HepG2 (cell line): Measurements from ENCODE around the gene OR51A7. TPM values are rescaled to one million over a fixed set of nuclear protein-coding genes. Genes with fewer than 3 reads are reported as not detected.

ENCODE experiments used
- ATAC-seq: fragments of 200-7000 bp; cut with Tn5 transposase; 3 replicates; pipeline ENCODE4 v1.9.1; 2020; ENCODE audit warnings: mild to moderate bottlenecking, moderate library complexity
- BruUV-seq: library from RNA; stranded (reverse); fragments of 400-500 nt; replicated peaks from 2 replicates; lab custom pipeline; 2021; lab: Mats Ljungman, UMichigan
- CTCF ChIA-PET: fragments of 300-600 bp; formaldehyde crosslinking; extraction: SDS; loops from one replicate; lab custom pipeline; 2021; ENCODE audit warnings: low total read pairs, inconsistent platforms, low intra/inter-chr PET ratio; lab: Yijun Ruan, JAX
- POLR2A ChIA-PET: fragments of 350-600 bp; sonication (Branson Sonifier 250); formaldehyde crosslinking; loops from one replicate; lab custom pipeline; 2020; ENCODE audit warnings: antibody characterized with exemption, inconsistent platforms; lab: Yijun Ruan, JAX
- DNase-seq: peaks from one replicate; pipeline ENCODE4 v3.0.0-alpha.2; 2015; ENCODE audit warnings: low spot score
- FAIRE-seq: peaks from 3 replicates; lab custom pipeline; 2011; peaks lifted over from hg19 to GRCh38; lab: Jason Lieb, UNC
- H2AFZ ChIP-seq: one replicate; pipeline ENCODE4 v1.6.1; 2011; ENCODE audit warnings: low read length, inconsistent platforms
- H3K27ac ChIP-seq: fragments of 300-600 bp; 3 replicates; pipeline ENCODE4 v1.8.0; 2011; ENCODE audit warnings: mixed run types, mild to moderate bottlenecking, mixed read lengths, low read length, inconsistent platforms; ENCODE audit not compliant: insufficient read depth; ENCODE audit errors: extremely low read length
- H3K27me3 ChIP-seq, 2 experiments: fragments of 200-600 bp in 1 of 2; 2 replicates in 1 of 2; 3 replicates in 1 of 2; pipeline versions ENCODE4 v1.6.0 to v1.8.0; 2011; ENCODE audit warnings: low read length in 2 of 2, mild to moderate bottlenecking in 2 of 2, moderate library complexity in 2 of 2, inconsistent platforms in 1 of 2; ENCODE audit not compliant: insufficient read depth in 2 of 2, control insufficient read depth in 1 of 2
- H3K36me3 ChIP-seq, 2 experiments: fragments of 200-600 bp in 1 of 2; replicated peaks in 1 of 2; 2 replicates in 1 of 2; 3 replicates in 1 of 2; pipeline versions ENCODE4 v1.5.1 to v1.8.0; 2011; ENCODE audit warnings: low read length in 2 of 2, inconsistent platforms in 1 of 2; ENCODE audit not compliant: insufficient read depth in 2 of 2, control insufficient read depth in 1 of 2
- H3K4me1 ChIP-seq: 2 replicates; pipeline ENCODE4 v1.5.1; 2012; ENCODE audit warnings: low read length, inconsistent platforms; ENCODE audit not compliant: insufficient read depth
- H3K4me2 ChIP-seq: 2 replicates; pipeline ENCODE4 v1.6.0; 2011; ENCODE audit warnings: low read depth, low read length, inconsistent platforms
- H3K4me3 ChIP-seq, 3 experiments: fragments of 200-600 bp in 1 of 3; sonication (generic), shearing (Covaris generic) in 1 of 3; replicated peaks in 1 of 3; 2 replicates each; pipeline ENCODE4 v1.5.1; 2011 to 2016; ENCODE audit warnings: low read length in 3 of 3, inconsistent platforms in 2 of 3, low read depth in 2 of 3, mild to moderate bottlenecking in 2 of 3, control low read depth in 1 of 3, mixed read lengths in 1 of 3; ENCODE audit not compliant: insufficient read depth in 1 of 3
- H3K79me2 ChIP-seq: one replicate; pipeline ENCODE4 v1.6.1; 2011; ENCODE audit warnings: low read length, inconsistent platforms; ENCODE audit not compliant: insufficient read depth
- H3K9ac ChIP-seq: 2 replicates; pipeline ENCODE4 v1.6.0; 2011; ENCODE audit warnings: mild to moderate bottlenecking, low read depth, low read length, inconsistent platforms; ENCODE audit not compliant: insufficient read depth
- H3K9me3 ChIP-seq: 2 replicates; pipeline ENCODE4 v1.5.1; 2012; ENCODE audit warnings: mild to moderate bottlenecking, low read length
- H4K20me1 ChIP-seq: 2 replicates; pipeline ENCODE4 v1.6.0; 2011; ENCODE audit warnings: inconsistent platforms, mild to moderate bottlenecking, low read length, moderate library complexity; ENCODE audit not compliant: insufficient read depth
- ASH2L ChIP-seq: fragments of 300-600, 200-600 bp; sonication (generic); IDR thresholded peaks from 2 replicates; pipeline ENCODE4 v1.7.0; 2017; ENCODE audit warnings: low read depth, mild to moderate bottlenecking, moderate library complexity, mixed read lengths, low read length; ENCODE audit not compliant: insufficient read length
- ONECUT2 ChIP-seq: sonication (generic); formaldehyde crosslinking; IDR thresholded peaks from 2 replicates; pipeline ENCODE4 v1.4.0; 2020; ENCODE audit warnings: missing genetic modification reagents
- RARA ChIP-seq: IDR thresholded peaks from 2 replicates; pipeline ENCODE4 v1.6.1; 2016; ENCODE audit warnings: missing genetic modification reagents, missing compliant biosample characterization
- ZNF460 ChIP-seq: sonication (generic); formaldehyde crosslinking; IDR thresholded peaks from 2 replicates; pipeline ENCODE4 v1.5.1; 2020; ENCODE audit warnings: missing genetic modification reagents, mild to moderate bottlenecking, borderline replicate concordance
- ZNF484 ChIP-seq: sonication (generic); formaldehyde crosslinking; IDR thresholded peaks from 2 replicates; pipeline ENCODE4 v1.5.1; 2020; ENCODE audit warnings: mild to moderate bottlenecking, low read depth, missing genetic modification reagents, borderline replicate concordance
- ZNF766 ChIP-seq: sonication (generic); formaldehyde crosslinking; IDR thresholded peaks from 2 replicates; pipeline ENCODE4 v1.5.0; 2020; ENCODE audit warnings: missing genetic modification reagents, borderline replicate concordance
- WGBS: methylation state at CpG from one replicate; pipeline ENCODE4 v1.1.6; 2017; ENCODE audit warnings: low lambda C conversion rate; 5-methylcytosine and 5-hydroxymethylcytosine counted together
- in situ Hi-C: cut with HindIII; loops from 2 replicates; pipeline ENCODE4 v1.10.0; 2017; ENCODE audit warnings: low pct_unique_long_range_greater_than_20kb; ENCODE audit not compliant: extremely low pct_ligation_motif_present
- intact Hi-C: fragments of 100-400 bp; cut with micrococcal nuclease; formaldehyde crosslinking; loops from one replicate; pipeline ENCODE4 v1.10.0; 2022; ENCODE audit not compliant: unreplicated experiment
- polyA plus RNA-seq, 8 experiments: library from polyadenylated mRNA; depleted of rRNA in 3 of 8; stranded (reverse) in 7 of 8; unstranded in 1 of 8; fragments of >200 nt; fragmentation: Illumina TruSeq in 4 of 8; extraction: Trizol in 4 of 8; gene quantifications; 2 replicates each; pipeline versions ENCODE4 v1.2.1 to v1.2.3, GENCODE V29; 2011 to 2016; ENCODE audit warnings: low read depth in 4 of 8, missing spikeins in 1 of 8, mixed read lengths in 1 of 8; ENCODE audit not compliant: insufficient read depth in 1 of 8
- total RNA-seq, 5 experiments: library from RNA; depleted of rRNA; stranded (reverse); fragments of >200 nt; fragmentation: Illumina TruSeq; extraction: Trizol; gene quantifications; 2 replicates each; pipeline ENCODE4 v1.2.3, GENCODE V29; 2016; ENCODE audit warnings: low read depth in 1 of 5
- TF ChIP-seq, protein P1 (sequence below), 2 experiments: sonication (generic) in 1 of 2; formaldehyde crosslinking in 1 of 2; IDR thresholded peaks; 2 replicates each; pipeline versions ENCODE4 v1.4.0 to v1.6.1; 2016 to 2020; ENCODE audit warnings: borderline replicate concordance in 1 of 2, low read depth in 1 of 2, mild to moderate bottlenecking in 1 of 2, missing genetic modification reagents in 1 of 2
- TF ChIP-seq, protein P2 (sequence below): sonication (generic); formaldehyde crosslinking; IDR thresholded peaks from 2 replicates; pipeline ENCODE4 v1.5.1; 2020; ENCODE audit warnings: mild to moderate bottlenecking, moderate library complexity, missing genetic modification reagents
- TF ChIP-seq, protein P3 (sequence below): sonication (generic); formaldehyde crosslinking; IDR thresholded peaks from 2 replicates; pipeline ENCODE4 v1.8.1; 2023; ENCODE audit warnings: missing genetic modification reagents, inconsistent platforms, borderline replicate concordance
- TF ChIP-seq, protein P4 (sequence below): sonication (generic); formaldehyde crosslinking; IDR thresholded peaks from 2 replicates; pipeline ENCODE4 v1.4.0; 2020; ENCODE audit warnings: missing genetic modification reagents, borderline replicate concordance

The OR51A7 gene
- total and polyA plus RNA-seq, 2 of the 13 experiments (the other 11 are each of a cell fraction or from before 2014, with no cell fraction given) = not detected

DNA sequence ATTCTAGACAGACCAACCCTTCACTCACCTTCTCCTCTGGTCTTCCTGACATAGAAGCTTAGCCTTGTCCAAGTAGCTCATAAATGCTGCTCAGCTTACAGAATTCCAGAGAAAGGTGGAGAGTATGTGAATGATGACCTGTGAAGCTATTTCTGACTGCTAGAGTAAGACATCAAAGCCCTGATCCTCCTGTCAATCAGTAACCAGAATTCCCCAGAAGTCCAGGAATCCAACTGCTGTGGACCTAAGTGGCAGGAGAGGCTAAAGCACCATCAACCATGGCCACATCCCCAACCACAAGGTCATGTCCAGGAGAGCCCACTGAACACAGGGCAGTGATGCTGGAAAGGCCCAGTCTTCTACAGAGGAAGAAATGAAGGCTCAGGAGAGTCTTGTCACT is 13.0 kb downstream of the OR51A7 start (continued):
- TF ChIP-seq, protein P1, sequence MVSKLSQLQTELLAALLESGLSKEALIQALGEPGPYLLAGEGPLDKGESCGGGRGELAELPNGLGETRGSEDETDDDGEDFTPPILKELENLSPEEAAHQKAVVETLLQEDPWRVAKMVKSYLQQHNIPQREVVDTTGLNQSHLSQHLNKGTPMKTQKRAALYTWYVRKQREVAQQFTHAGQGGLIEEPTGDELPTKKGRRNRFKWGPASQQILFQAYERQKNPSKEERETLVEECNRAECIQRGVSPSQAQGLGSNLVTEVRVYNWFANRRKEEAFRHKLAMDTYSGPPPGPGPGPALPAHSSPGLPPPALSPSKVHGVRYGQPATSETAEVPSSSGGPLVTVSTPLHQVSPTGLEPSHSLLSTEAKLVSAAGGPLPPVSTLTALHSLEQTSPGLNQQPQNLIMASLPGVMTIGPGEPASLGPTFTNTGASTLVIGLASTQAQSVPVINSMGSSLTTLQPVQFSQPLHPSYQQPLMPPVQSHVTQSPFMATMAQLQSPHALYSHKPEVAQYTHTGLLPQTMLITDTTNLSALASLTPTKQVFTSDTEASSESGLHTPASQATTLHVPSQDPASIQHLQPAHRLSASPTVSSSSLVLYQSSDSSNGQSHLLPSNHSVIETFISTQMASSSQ (IDR thresholded peaks at IDR 0.05; ENCODE audit: low read depth) = peak; percentile 23; the same call in 1 of the 2 replicates
- TF ChIP-seq, protein P1 (CRISPR knock-in tag; IDR thresholded peaks at IDR 0.05; ENCODE audit: borderline replicate concordance) = no peak
- TF ChIP-seq, protein P2, sequence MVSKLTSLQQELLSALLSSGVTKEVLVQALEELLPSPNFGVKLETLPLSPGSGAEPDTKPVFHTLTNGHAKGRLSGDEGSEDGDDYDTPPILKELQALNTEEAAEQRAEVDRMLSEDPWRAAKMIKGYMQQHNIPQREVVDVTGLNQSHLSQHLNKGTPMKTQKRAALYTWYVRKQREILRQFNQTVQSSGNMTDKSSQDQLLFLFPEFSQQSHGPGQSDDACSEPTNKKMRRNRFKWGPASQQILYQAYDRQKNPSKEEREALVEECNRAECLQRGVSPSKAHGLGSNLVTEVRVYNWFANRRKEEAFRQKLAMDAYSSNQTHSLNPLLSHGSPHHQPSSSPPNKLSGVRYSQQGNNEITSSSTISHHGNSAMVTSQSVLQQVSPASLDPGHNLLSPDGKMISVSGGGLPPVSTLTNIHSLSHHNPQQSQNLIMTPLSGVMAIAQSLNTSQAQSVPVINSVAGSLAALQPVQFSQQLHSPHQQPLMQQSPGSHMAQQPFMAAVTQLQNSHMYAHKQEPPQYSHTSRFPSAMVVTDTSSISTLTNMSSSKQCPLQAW (CRISPR knock-in tag) = peak; percentile 43; the same call in 1 of the 2 replicates

DNA sequence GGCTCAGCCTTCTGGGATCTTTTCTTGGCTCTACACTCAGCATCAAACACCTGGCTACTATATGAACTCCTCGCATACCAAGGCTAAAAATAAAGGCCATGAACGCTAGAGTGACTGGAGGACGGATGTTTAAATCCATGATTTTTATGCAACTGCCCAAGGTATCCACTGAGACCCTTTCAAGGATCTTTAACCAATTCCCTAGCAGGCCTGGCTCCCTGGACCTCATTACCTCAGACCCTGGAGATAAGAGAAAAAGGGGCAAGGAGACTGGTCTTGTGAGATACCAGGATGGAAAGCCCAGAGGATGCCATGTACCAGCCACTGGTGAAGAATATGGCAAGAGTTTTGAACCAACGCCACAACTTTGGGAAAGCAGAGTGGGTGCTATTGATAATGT is 15.7 kb downstream of the OR51A7 start, which contains the start of gene OR51G2:
TSS of gene OR51G2 (minus strand) at position 101 of the 400 bp plus-strand sequence. CDS start 3,687 bp downstream, outside the sequence.
- WGBS = 0% methylated on average over 4 of the region's 4 CpGs
- DNase-seq (no peak), FAIRE-seq (no peak), ATAC-seq (no peak)
- Histone ChIP-seq H4K20me1 (no peaks in the 10 kb centered on the region), H3K9ac (no peak within 1 kb of the TSS), H2AFZ (no peak within 1 kb of the TSS), H3K4me3 (no peak within 1 kb of the TSS), H3K27ac (no peak within 1 kb of the TSS), H3K27me3 (peaks cover 0 to 3% of the 10 kb centered on the region in 2 experiments; a peak in 2 of 5 replicates), H3K79me2 (no peaks in the 10 kb centered on the region), H3K9me3 (no peaks in the 10 kb centered on the region), H3K36me3 (no peaks in the 10 kb centered on the region), H3K4me2 (no peak within 1 kb of the TSS), H3K4me1 (no peaks in the 10 kb centered on the region)
- ChIA-PET POLR2A (no interaction called here), CTCF (no interaction called here)
- no TSS peak for BruUV-seq
- intact Hi-C loops = no loop called here
- in situ Hi-C loops = no loop called here
- no peak for TF ChIP-seq ASH2L
- no peak for TF ChIP-seq ONECUT2 (CRISPR knock-in tag)
- TF ChIP-seq, protein P3, sequence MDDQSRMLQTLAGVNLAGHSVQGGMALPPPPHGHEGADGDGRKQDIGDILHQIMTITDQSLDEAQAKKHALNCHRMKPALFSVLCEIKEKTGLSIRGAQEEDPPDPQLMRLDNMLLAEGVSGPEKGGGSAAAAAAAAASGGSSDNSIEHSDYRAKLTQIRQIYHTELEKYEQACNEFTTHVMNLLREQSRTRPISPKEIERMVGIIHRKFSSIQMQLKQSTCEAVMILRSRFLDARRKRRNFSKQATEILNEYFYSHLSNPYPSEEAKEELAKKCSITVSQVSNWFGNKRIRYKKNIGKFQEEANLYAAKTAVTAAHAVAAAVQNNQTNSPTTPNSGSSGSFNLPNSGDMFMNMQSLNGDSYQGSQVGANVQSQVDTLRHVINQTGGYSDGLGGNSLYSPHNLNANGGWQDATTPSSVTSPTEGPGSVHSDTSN (CRISPR knock-in tag) = no peak
- no peak for TF ChIP-seq RARA (CRISPR knock-in tag)
- no peak for TF ChIP-seq ZNF766 (CRISPR knock-in tag)
- TF ChIP-seq, protein P4, sequence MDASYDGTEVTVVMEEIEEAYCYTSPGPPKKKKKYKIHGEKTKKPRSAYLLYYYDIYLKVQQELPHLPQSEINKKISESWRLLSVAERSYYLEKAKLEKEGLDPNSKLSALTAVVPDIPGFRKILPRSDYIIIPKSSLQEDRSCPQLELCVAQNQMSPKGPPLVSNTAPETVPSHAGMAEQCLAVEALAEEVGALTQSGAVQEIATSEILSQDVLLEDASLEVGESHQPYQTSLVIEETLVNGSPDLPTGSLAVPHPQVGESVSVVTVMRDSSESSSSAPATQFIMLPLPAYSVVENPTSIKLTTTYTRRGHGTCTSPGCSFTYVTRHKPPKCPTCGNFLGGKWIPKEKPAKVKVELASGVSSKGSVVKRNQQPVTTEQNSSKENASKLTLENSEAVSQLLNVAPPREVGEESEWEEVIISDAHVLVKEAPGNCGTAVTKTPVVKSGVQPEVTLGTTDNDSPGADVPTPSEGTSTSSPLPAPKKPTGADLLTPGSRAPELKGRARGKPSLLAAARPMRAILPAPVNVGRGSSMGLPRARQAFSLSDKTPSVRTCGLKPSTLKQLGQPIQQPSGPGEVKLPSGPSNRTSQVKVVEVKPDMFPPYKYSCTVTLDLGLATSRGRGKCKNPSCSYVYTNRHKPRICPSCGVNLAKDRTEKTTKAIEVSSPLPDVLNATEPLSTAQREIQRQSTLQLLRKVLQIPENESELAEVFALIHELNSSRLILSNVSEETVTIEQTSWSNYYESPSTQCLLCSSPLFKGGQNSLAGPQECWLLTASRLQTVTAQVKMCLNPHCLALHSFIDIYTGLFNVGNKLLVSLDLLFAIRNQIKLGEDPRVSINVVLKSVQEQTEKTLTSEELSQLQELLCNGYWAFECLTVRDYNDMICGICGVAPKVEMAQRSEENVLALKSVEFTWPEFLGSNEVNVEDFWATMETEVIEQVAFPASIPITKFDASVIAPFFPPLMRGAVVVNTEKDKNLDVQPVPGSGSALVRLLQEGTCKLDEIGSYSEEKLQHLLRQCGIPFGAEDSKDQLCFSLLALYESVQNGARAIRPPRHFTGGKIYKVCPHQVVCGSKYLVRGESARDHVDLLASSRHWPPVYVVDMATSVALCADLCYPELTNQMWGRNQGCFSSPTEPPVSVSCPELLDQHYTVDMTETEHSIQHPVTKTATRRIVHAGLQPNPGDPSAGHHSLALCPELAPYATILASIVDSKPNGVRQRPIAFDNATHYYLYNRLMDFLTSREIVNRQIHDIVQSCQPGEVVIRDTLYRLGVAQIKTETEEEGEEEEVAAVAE (CRISPR knock-in tag) = no peak
- TF ChIP-seq ZNF460 (CRISPR knock-in tag) = no peak
- TF ChIP-seq ZNF484 (CRISPR knock-in tag) = no peak
